IPS DF 4.7 (cell line): ENCODE results near the gene CSDE1.
A peak's percentile ranks its signal among the peaks of the same experiment; 100 is the strongest.

Experiments used
- DNase-seq: peaks from one replicate; pipeline ENCODE4 v3.0.0-alpha.2; 2013; ENCODE audit warnings: low spot score; ENCODE audit errors: extremely low read depth

CSDE1 gene

GRCh38 chr1:114703242-114703641 lies 54.5 kb downstream of the CSDE1 start:
- no peak for DNase-seq

- no peak for DNase-seq
These were observed 55.0 kb downstream of the CSDE1 start for GRCh38 chr1:114702737-114703136.

- DNase-seq = no peak
These were observed 55.9 kb downstream of the CSDE1 start for GRCh38 chr1:114701931-114702330.

- DNase-seq = no peak
These were observed 57.7 kb downstream of the CSDE1 start for GRCh38 chr1:114700036-114700600.

GRCh38 chr1:114696810-114697209 lies 61.0 kb downstream of the CSDE1 start:
- DNase-seq = no peak

- no peak for DNase-seq
These were observed 62.2 kb downstream of the CSDE1 start, which contains the start of gene AMPD1 for GRCh38 chr1:114695430-114696058. AMPD1 (minus strand) TSS chr1:114695546; CDS start chr1:114695471, 75 bp downstream.

- no peak for DNase-seq
These were observed 63.1 kb downstream of the CSDE1 start for GRCh38 chr1:114694540-114695310.

- DNase-seq = no peak
These were observed 64.8 kb downstream of the CSDE1 start for GRCh38 chr1:114692947-114693346.

GRCh38 chr1:114691061-114691460 lies 66.7 kb downstream of the CSDE1 start:
- no peak for DNase-seq

GRCh38 chr1:114690148-114690547 lies 67.6 kb downstream of the CSDE1 start:
- DNase-seq = no peak

- DNase-seq = no peak
These were observed 69.3 kb downstream of the CSDE1 start for GRCh38 chr1:114688526-114688925.

GRCh38 chr1:114685851-114686250 lies 71.9 kb downstream of the CSDE1 start:
- DNase-seq = no peak

- DNase-seq = no peak
These were observed 80.1 kb downstream of the CSDE1 start for GRCh38 chr1:114677691-114678090.

GRCh38 chr1:114676115-114676514 lies 81.7 kb downstream of the CSDE1 start:
- DNase-seq = no peak

- DNase-seq = no peak
These were observed 85.9 kb downstream of the CSDE1 start for GRCh38 chr1:114671939-114672275.

- DNase-seq = no peak
These were observed 86.5 kb downstream of the CSDE1 start for GRCh38 chr1:114671011-114671938.

GRCh38 chr1:114670083-114671010 lies 87.4 kb downstream of the CSDE1 start:
- DNase-seq = no peak

GRCh38 chr1:114669562-114670082 lies 88.2 kb downstream of the CSDE1 start, which contains the start of gene DENND2C:
DENND2C (minus strand) TSS chr1:114670049; CDS start chr1:114625984, 44,065 bp downstream.
- peak; percentile 51 for DNase-seq

GRCh38 chr1:114668784-114669561 lies 88.8 kb downstream of the CSDE1 start:
- no peak for DNase-seq
